ENCODE data around the gene TRMT2B.

GRCh38 chrX:101062176-101062575 is 10.3 kb upstream of the TRMT2B start:
- no peak for TF ChIP-seq CTCF (IDR thresholded peaks at IDR 0.05)
- no peak for TF ChIP-seq POLR2A (IDR thresholded peaks at IDR 0.05)
